Measurements from ENCODE around the gene BTBD9. TPM values are rescaled to one million over a fixed set of nuclear protein-coding genes. Genes with fewer than 3 reads are reported as not detected.
A peak's percentile ranks its signal among the peaks of the same experiment; 100 is the strongest.

The BTBD9 gene
- total RNA-seq, 4 donors from 2014 or later: 5.5 to 14.1 (median 6.3) TPM

- TF ChIP-seq CTCF (IDR thresholded peaks at IDR 0.05 in 4 of 5, conservative IDR thresholded peaks at IDR 0.05 in 1 of 5) (no peak), POLR2A (IDR thresholded peaks at IDR 0.05) (no peak)
- H3K27ac ChIP-seq: no peak overlapping the region
- in situ Hi-C loops (cut with MboI; ENCODE audit: low sequenced_read_pairs in 4 of 4): no loop called here
- no peaks in the 10 kb centered on the region for H3K27me3 ChIP-seq
- ATAC-seq (no peak), DNase-seq (no peak)
- no peaks in the 10 kb centered on the region for H3K36me3 ChIP-seq
- intact Hi-C loops (cut with DNase I; ENCODE audit: low total_unique reads): no loop called here
- no peaks in the 10 kb centered on the region for H3K9me3 ChIP-seq
- peaks cover 11 to 34% of the 10 kb centered on the region in 2 donors for H3K4me1 ChIP-seq
- H3K4me3 ChIP-seq: no peak overlapping the region
Measured at GRCh38 chr6:38375341-38375740, 264.4 kb downstream of the BTBD9 start.

- Histone ChIP-seq H3K9me3 (no peaks in the 10 kb centered on the region), H3K36me3 (no peaks in the 10 kb centered on the region), H3K4me1 (peaks cover 19 to 40% of the 10 kb centered on the region in 2 donors), H3K27ac (peak overlapping the region; percentile 60 to 77 (median 65)), H3K27me3 (no peaks in the 10 kb centered on the region), H3K4me3 (no peak overlapping the region)
- in situ Hi-C loops (cut with MboI; ENCODE audit: low sequenced_read_pairs in 4 of 4) (no loop called here), intact Hi-C loops (cut with DNase I; ENCODE audit: low total_unique reads) (no loop called here)
- no peak for DNase-seq
- no peak for ATAC-seq
- no peak for TF ChIP-seq CTCF (IDR thresholded peaks at IDR 0.05 in 4 of 5, conservative IDR thresholded peaks at IDR 0.05 in 1 of 5)
- no peak for TF ChIP-seq POLR2A (IDR thresholded peaks at IDR 0.05)
Measured at GRCh38 chr6:38371881-38372280, 267.8 kb downstream of the BTBD9 start.

GRCh38 chr6:38370653-38371601, 268.8 kb downstream of the BTBD9 start:
- Histone ChIP-seq H3K27me3 (no peaks in the 10 kb centered on the region), H3K36me3 (no peaks in the 10 kb centered on the region), H3K9me3 (no peaks in the 10 kb centered on the region), H3K4me1 (peaks cover 19 to 40% of the 10 kb centered on the region in 2 donors), H3K4me3 (no peak overlapping the region), H3K27ac (peak overlapping the region; percentile 60 to 77 (median 65))
- ATAC-seq (peak; percentile 86 to 87), DNase-seq (peak; percentile 54 to 63)
- in situ Hi-C loops (cut with MboI; ENCODE audit: low sequenced_read_pairs in 4 of 4) (no loop called here), intact Hi-C loops (cut with DNase I; ENCODE audit: low total_unique reads) (no loop called here)
- TF ChIP-seq POLR2A (IDR thresholded peaks at IDR 0.05) (no peak), CTCF (IDR thresholded peaks at IDR 0.05 in 4 of 5, conservative IDR thresholded peaks at IDR 0.05 in 1 of 5) (no peak)

- in situ Hi-C loops (cut with MboI; ENCODE audit: low sequenced_read_pairs in 4 of 4): no loop called here
- no peak for DNase-seq
- peaks cover 29 to 34% of the 10 kb centered on the region in 2 donors for H3K4me1 ChIP-seq
- ATAC-seq: no peak
- no peak overlapping the region for H3K4me3 ChIP-seq
- H3K27ac ChIP-seq: no peak overlapping the region
- H3K9me3 ChIP-seq: no peaks in the 10 kb centered on the region
- TF ChIP-seq POLR2A (IDR thresholded peaks at IDR 0.05) (no peak), CTCF (IDR thresholded peaks at IDR 0.05 in 4 of 5, conservative IDR thresholded peaks at IDR 0.05 in 1 of 5) (no peak)
- no peaks in the 10 kb centered on the region for H3K27me3 ChIP-seq
- no peaks in the 10 kb centered on the region for H3K36me3 ChIP-seq
- intact Hi-C loops (cut with DNase I; ENCODE audit: low total_unique reads): no loop called here
Measured at GRCh38 chr6:38367231-38367630, 272.5 kb downstream of the BTBD9 start.
